Glutamatergic neuron (in vitro differentiated cells): ENCODE results near the gene CHST13. TPM values are rescaled to one million over a fixed set of nuclear protein-coding genes. Genes with fewer than 3 reads are reported as not detected.
A peak's percentile ranks its signal among the peaks of the same experiment; 100 is the strongest.

ENCODE experiments used
- DNase-seq: peaks from one replicate; pipeline ENCODE4 v3.0.0; 2022
- H3K27ac Mint-ChIP-seq: one replicate; pipeline ENCODE4 v1.8.0; 2020; ENCODE audit warnings: mild to moderate bottlenecking, mixed read lengths, inconsistent platforms; ENCODE audit not compliant: unreplicated experiment
- H3K27me3 Mint-ChIP-seq: one replicate; pipeline ENCODE4 v1.8.0; 2020; ENCODE audit warnings: mild to moderate bottlenecking, moderate library complexity, mixed read lengths, inconsistent platforms; ENCODE audit not compliant: unreplicated experiment
- H3K36me3 Mint-ChIP-seq: one replicate; pipeline ENCODE4 v1.8.0; 2020; ENCODE audit warnings: mild to moderate bottlenecking, mixed read lengths, inconsistent platforms; ENCODE audit not compliant: unreplicated experiment
- H3K4me1 Mint-ChIP-seq: one replicate; pipeline ENCODE4 v1.8.0; 2020; ENCODE audit warnings: mild to moderate bottlenecking, low read depth, mixed read lengths, inconsistent platforms; ENCODE audit not compliant: unreplicated experiment
- H3K4me3 Mint-ChIP-seq: one replicate; pipeline ENCODE4 v1.8.0; 2020; ENCODE audit warnings: mild to moderate bottlenecking, mixed read lengths, inconsistent platforms; ENCODE audit not compliant: unreplicated experiment
- H3K9me3 Mint-ChIP-seq: one replicate; pipeline ENCODE4 v1.8.0; 2020; ENCODE audit warnings: mild to moderate bottlenecking, moderate library complexity, mixed read lengths, inconsistent platforms; ENCODE audit not compliant: unreplicated experiment
- CTCF ChIP-seq: fragments of 200-600 bp; sonication (generic); IDR thresholded peaks from one replicate; pipeline ENCODE4 v1.5.0; 2021; ENCODE audit not compliant: partially characterized antibody, unreplicated experiment
- total RNA-seq: library from RNA; stranded (reverse); fragmentation: NEBNext Ultra II Directional; extraction: Animal tissue kit (Norgen Biotek cat#: 25700); gene quantifications from one replicate; pipeline ENCODE4 v1.2.1, GENCODE V29; 2021; ENCODE audit not compliant: unreplicated experiment

The CHST13 gene
- total RNA-seq, 1 donor from 2014 or later = not detected

GRCh38 chr3:126484662-126485061, 39.3 kb upstream of the CHST13 start:
- no peaks in the 10 kb centered on the region for H3K36me3 Mint-ChIP-seq
- H3K4me3 Mint-ChIP-seq = no peak overlapping the region
- DNase-seq = no peak
- peaks cover 3% of the 10 kb centered on the region for H3K9me3 Mint-ChIP-seq
- TF ChIP-seq CTCF = no peak
- H3K4me1 Mint-ChIP-seq = peaks cover 33% of the 10 kb centered on the region
- H3K27me3 Mint-ChIP-seq = peaks cover 6% of the 10 kb centered on the region
- H3K27ac Mint-ChIP-seq = peak overlapping the region; percentile 75

GRCh38 chr3:126485176-126485897, 38.6 kb upstream of the CHST13 start:
- Mint-ChIP-seq H3K9me3 (peaks cover 3% of the 10 kb centered on the region), H3K36me3 (no peaks in the 10 kb centered on the region), H3K27ac (peak overlapping the region; percentile 75), H3K4me1 (peaks cover 34% of the 10 kb centered on the region), H3K4me3 (no peak overlapping the region), H3K27me3 (peaks cover 5% of the 10 kb centered on the region)
- no peak for TF ChIP-seq CTCF
- no peak for DNase-seq

- peak overlapping the region; percentile 48 for H3K27ac Mint-ChIP-seq
- peaks cover 5% of the 10 kb centered on the region for H3K27me3 Mint-ChIP-seq
- DNase-seq = no peak
- TF ChIP-seq CTCF = no peak
- H3K9me3 Mint-ChIP-seq = peaks cover 3% of the 10 kb centered on the region
- H3K36me3 Mint-ChIP-seq = no peaks in the 10 kb centered on the region
- peaks cover 34% of the 10 kb centered on the region for H3K4me1 Mint-ChIP-seq
- H3K4me3 Mint-ChIP-seq = no peak overlapping the region
These were observed 38.0 kb upstream of the CHST13 start for GRCh38 chr3:126485956-126486355.

GRCh38 chr3:126486360-126486847, 37.6 kb upstream of the CHST13 start:
- Mint-ChIP-seq H3K36me3 (no peaks in the 10 kb centered on the region), H3K9me3 (peaks cover 3% of the 10 kb centered on the region), H3K27me3 (peaks cover 5% of the 10 kb centered on the region), H3K4me1 (peaks cover 34% of the 10 kb centered on the region), H3K4me3 (no peak overlapping the region), H3K27ac (no peak overlapping the region)
- no peak for TF ChIP-seq CTCF
- DNase-seq = no peak

GRCh38 chr3:126487151-126487771, 36.7 kb upstream of the CHST13 start:
- Mint-ChIP-seq H3K9me3 (peaks cover 3% of the 10 kb centered on the region), H3K4me3 (no peak overlapping the region), H3K27ac (no peak overlapping the region), H3K36me3 (no peaks in the 10 kb centered on the region), H3K4me1 (peaks cover 27% of the 10 kb centered on the region), H3K27me3 (peaks cover 2% of the 10 kb centered on the region)
- TF ChIP-seq CTCF = peak; percentile 42
- DNase-seq = peak; percentile 57
